Epithelial cell of esophagus (primary cell): ENCODE data around the gene ACAD8.
A peak's percentile ranks its signal among the peaks of the same experiment; 100 is the strongest.

Source experiments
- DNase-seq: peaks from one replicate; pipeline ENCODE4 v3.0.0; 2010; ENCODE audit warnings: low read depth
- H3K4me3 ChIP-seq: 2 replicates; pipeline ENCODE4 v1.5.1; 2011; ENCODE audit warnings: mild to moderate bottlenecking, low read length, control low read depth
- TF ChIP-seq, protein P1 (sequence below): IDR thresholded peaks from 2 replicates; pipeline ENCODE4 v1.5.1; 2011; ENCODE audit warnings: low read depth, mild to moderate bottlenecking, low read length, control low read depth, inconsistent platforms; ENCODE audit not compliant: insufficient read depth; ENCODE audit errors: missing control alignments

The ACAD8 gene

DNA sequence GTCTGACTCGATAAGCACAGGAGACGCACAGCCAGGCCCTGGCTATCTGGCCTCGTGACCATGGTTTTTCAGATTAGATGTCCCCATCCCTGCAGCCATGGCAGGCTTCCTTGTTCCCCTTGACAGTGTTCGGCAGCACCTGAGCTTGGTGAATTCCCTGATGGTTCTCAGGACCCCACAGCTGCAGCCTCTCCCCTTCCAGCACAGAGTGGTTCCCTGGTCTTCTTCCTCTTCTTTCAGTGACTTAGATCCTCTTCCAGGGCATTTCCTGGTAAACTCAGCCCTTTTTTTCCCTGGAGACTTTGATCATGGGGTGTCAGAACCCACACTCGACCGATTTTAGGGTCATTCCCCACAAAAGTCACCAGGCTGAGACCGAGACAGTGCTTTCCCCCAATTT lies 37.3 kb downstream of the ACAD8 start:
- TF ChIP-seq, protein P1, sequence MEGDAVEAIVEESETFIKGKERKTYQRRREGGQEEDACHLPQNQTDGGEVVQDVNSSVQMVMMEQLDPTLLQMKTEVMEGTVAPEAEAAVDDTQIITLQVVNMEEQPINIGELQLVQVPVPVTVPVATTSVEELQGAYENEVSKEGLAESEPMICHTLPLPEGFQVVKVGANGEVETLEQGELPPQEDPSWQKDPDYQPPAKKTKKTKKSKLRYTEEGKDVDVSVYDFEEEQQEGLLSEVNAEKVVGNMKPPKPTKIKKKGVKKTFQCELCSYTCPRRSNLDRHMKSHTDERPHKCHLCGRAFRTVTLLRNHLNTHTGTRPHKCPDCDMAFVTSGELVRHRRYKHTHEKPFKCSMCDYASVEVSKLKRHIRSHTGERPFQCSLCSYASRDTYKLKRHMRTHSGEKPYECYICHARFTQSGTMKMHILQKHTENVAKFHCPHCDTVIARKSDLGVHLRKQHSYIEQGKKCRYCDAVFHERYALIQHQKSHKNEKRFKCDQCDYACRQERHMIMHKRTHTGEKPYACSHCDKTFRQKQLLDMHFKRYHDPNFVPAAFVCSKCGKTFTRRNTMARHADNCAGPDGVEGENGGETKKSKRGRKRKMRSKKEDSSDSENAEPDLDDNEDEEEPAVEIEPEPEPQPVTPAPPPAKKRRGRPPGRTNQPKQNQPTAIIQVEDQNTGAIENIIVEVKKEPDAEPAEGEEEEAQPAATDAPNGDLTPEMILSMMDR = no peak
- DNase-seq = no peak
- H3K4me3 ChIP-seq = no peak overlapping the region

DNA sequence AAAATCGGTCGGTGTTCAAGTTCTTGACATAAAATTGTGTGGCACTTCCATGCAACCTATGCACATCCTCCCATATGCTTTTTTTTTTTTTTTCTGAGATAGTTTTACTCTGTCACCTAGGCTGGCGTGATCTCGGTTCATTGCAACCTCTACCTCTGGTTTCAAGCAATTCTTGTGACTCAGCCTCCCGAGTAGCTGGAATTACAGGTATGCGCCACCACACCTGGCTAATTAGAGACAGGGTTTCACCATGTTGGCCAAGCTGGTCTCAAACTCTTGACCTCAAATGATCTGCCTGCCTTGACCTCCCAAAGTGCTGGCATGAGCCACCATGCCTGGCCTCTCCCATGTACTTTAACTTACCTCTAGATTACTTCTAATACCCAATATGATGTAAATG lies 37.8 kb downstream of the ACAD8 start:
- TF ChIP-seq, protein P1 = no peak
- no peak overlapping the region for H3K4me3 ChIP-seq
- DNase-seq = no peak

DNA sequence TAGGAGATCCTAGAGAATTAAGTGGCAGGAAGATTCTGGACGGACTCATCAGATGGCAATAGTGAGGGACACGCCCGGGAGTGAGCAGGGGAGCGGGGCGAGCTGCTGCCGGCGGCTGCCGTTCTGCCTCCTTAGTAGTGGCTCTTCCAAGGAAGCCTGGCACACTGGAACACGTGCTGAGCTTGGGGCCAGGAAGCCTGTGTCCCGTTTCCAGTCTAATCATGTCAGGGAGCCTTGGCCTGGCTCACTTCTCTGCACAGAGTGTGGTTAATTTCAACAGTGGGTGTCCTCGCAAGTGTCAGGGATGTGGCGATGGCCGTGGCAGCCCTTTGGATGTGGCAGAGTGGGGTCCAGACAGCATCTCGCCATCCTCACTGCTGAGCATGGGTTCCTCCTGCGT lies 39.3 kb downstream of the ACAD8 start:
- TF ChIP-seq, protein P1 = no peak
- no peak overlapping the region for H3K4me3 ChIP-seq
- DNase-seq = no peak

DNA sequence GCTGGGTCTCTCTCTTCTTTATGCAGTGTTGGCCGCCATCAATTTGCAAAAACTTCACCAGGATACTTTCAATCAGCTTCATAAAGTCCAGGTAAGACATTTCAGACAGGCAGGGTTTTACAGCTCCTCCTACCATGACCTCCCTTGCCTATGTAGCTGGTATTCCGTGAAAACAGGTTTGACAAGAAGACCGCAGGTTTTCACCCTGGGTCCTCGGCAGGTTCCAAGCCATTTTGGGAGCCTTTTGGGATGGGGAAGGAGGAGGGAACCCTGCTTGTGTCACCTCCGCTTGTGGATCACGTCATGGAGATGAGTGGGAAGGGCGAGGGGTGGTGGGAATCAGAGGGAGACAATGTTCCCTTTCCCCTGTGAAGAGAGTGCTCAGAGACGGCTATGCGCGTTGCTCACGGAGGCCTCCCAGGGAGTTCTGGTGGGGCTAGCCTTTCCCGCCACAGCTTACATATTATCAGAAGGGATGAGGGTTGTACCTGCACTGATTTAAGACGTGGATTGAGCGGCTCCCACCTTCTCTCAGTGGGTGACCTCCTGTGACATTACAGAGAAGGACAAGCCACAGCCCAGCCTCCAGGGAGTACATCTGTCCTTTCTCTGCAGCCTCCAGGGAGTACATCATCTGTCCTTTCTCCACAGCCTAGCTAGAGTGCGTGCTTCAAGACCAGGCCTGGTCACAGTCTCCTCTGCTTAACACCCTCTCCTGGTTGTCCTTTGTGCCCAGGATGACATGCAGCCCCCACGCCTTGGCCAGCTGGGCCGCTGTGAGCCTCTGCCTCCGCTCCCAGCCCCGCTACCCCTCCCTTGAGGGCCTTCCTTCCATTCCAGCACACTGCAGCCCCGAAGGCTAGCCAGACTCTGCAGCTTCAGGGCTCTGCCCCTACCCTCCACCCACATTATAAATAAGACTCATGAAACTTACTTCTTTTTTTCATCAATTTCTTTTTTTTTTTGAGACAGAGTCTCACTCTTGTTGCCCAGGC lies 40.0 kb downstream of the ACAD8 start:
- DNase-seq = peak; percentile 17
- TF ChIP-seq, protein P1 = no peak
- H3K4me3 ChIP-seq = no peak overlapping the region

DNA sequence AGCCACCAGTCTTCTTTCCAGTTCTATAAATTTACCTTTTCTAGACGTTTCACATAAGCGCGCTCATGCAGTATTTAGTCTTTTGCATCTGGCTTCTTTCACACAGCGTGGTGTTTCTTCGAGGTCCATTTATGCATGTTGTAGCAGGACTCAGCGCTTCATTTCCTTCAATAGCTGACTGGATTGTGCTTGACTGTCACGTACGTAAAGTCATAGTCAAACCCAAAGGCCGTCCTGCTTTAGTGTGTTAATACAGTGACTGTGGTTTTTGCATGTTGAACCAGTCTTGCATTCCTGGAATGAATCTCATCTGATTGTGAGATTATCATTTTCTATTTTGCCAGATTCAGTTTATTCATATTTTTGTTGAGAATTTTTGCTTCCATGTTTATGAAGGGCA lies 41.3 kb downstream of the ACAD8 start:
- DNase-seq = no peak
- H3K4me3 ChIP-seq = no peak overlapping the region
- TF ChIP-seq, protein P1 = no peak

DNA sequence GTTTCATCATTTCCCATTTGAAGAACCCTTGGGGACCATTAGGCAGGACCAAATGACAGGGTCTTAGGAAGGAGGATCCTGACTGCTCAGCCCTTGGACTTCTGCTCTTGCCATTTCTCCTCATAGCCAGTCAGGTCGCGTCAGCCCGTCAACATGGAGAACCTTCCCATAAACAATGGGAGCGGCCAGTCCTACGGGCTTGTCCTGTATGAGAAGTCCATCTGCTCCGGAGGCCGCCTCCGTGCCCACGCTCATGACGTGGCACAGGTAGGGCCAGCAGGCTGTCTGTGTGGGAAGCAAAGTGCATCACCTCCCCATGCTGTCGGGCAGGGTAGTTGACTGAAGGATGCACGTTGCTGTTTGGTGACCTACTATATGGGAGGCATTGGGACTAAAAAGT lies 58.9 kb downstream of the ACAD8 start:
- no peak for DNase-seq
- TF ChIP-seq, protein P1 = no peak
- H3K4me3 ChIP-seq = no peak overlapping the region
